ENCODE results near the gene FAM53C.
"Not testable (repeated sequence)": the region's sequence is repeated elsewhere in the genome, so short reads cannot be mapped to it uniquely, and the experiment has no call there.

GRCh38 chr5:138318211-138318610 is 19.9 kb upstream of the FAM53C start:
- TF ChIP-seq POLR2AphosphoS5, POLR2A (IDR thresholded peaks at IDR 0.05; ENCODE audit: low read depth, low read length): not testable (repeated sequence)
